MG63 (cell line): Measurements from ENCODE around the gene SLC43A3. TPM values are rescaled to one million over a fixed set of nuclear protein-coding genes. Genes with fewer than 3 reads are reported as not detected.

Source experiments
- DNase-seq: peaks from one replicate; pipeline ENCODE4 v3.0.0-alpha.2; 2020
- H3K27me3 ChIP-seq: fragments of 250-450 bp; sonication (Bioruptor Pico); 2 replicates; pipeline ENCODE4 v1.5.1; 2020; ENCODE audit warnings: mild to moderate bottlenecking, moderate library complexity
- H3K36me3 ChIP-seq: fragments of 250-450 bp; sonication (Bioruptor Pico); 2 replicates; pipeline ENCODE4 v1.5.1; 2020; ENCODE audit warnings: mild to moderate bottlenecking, moderate library complexity
- H3K4me3 ChIP-seq: fragments of 250-450 bp; sonication (Bioruptor Pico); 2 replicates; pipeline ENCODE4 v1.5.1; 2020; ENCODE audit warnings: mild to moderate bottlenecking, moderate library complexity
- H3K9me3 ChIP-seq: fragments of 250-450 bp; sonication (Bioruptor Pico); 2 replicates; pipeline ENCODE4 v1.5.1; 2020; ENCODE audit warnings: mild to moderate bottlenecking, moderate library complexity
- total RNA-seq: library from RNA; depleted of rRNA; stranded (reverse); fragments of >200 nt; shearing (Covaris generic); gene quantifications from 2 replicates; pipeline ENCODE4 v1.2.3, GENCODE V29; 2014; ENCODE audit warnings: low replicate concordance

The SLC43A3 gene
- total RNA-seq, 1 experiment from 2014 or later: 84.3 TPM

- no peaks in the 10 kb centered on the region for H3K36me3 ChIP-seq
- H3K9me3 ChIP-seq: no peaks in the 10 kb centered on the region
- H3K4me3 ChIP-seq: no peak overlapping the region
- H3K27me3 ChIP-seq: no peaks in the 10 kb centered on the region
- no peak for DNase-seq
Measured at GRCh38 chr11:57438345-57439285, 11.7 kb upstream of the SLC43A3 start.

DNA sequence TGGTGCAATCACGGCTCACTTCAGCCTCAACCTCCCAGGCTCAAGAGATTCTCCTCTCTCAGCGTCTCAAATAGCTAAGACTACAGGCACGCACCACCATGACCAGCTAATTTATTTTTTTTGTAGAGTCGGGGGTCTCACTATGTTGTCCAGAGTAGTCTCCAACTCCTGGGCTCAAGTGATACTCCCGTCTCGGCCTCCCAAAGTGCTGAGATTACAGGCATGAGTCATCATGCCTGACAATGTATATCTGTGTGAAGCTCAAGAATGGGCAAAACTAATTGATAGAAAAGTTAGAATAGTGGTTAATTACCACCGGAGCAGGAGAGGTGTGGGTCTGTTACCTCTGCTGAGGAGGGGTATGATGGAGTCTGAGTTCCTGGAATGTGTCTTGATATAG is 9.1 kb upstream of the SLC43A3 start:
- no peak for DNase-seq
- no peaks in the 10 kb centered on the region for H3K27me3 ChIP-seq
- H3K36me3 ChIP-seq: no peaks in the 10 kb centered on the region
- H3K9me3 ChIP-seq: no peaks in the 10 kb centered on the region
- no peak overlapping the region for H3K4me3 ChIP-seq

DNA sequence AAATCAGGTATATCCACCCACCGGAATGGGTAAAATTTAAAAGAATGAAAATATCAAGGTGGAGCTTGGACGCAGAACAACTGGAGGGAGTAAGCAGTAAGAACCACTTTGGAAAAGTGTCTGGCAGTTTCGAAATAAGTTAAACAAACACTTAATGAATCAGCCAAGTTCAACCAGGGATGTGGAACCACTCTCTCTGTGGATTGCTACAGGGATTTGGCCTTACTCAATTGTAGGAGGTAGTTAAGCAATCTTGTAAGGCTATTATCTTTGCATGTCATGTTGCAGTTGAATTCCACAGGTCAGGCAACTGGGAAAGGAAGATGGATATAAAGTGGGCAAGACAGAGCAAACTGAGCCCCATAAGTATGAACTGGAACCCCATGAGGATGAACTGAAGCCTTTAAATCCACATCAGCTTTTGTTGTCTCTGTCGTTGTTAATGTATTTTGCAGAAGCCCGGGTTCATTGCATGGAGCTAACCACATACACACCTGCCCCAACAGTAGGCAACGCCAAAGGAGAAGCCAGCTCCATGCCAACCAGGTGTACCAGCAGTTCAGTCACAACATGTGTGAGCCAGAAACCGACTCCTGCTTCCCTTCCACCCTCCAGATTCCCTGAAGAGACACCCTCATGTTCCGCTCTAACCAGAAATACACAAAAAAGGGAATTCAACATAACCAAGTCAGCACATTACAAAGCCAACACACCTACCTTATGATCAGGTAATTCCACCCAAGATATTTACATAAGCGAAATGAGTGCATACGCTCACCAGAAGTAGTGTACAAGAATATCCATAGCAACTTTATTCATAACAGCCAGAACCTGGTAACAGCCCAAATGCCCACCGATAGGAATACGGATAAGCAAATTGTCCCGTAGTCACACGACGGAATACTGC is 8.0 kb upstream of the SLC43A3 start:
- Histone ChIP-seq H3K9me3 (no peaks in the 10 kb centered on the region), H3K27me3 (no peaks in the 10 kb centered on the region), H3K4me3 (no peak overlapping the region), H3K36me3 (no peaks in the 10 kb centered on the region)
- DNase-seq: peak; percentile 36

GRCh38 chr11:57432714-57433163 is 5.8 kb upstream of the SLC43A3 start:
- Histone ChIP-seq H3K9me3 (no peaks in the 10 kb centered on the region), H3K4me3 (no peak overlapping the region), H3K36me3 (no peaks in the 10 kb centered on the region), H3K27me3 (no peaks in the 10 kb centered on the region)
- peak; percentile 38 for DNase-seq

- Histone ChIP-seq H3K27me3 (no peaks in the 10 kb centered on the region), H3K9me3 (no peaks in the 10 kb centered on the region), H3K4me3 (no peak overlapping the region), H3K36me3 (no peaks in the 10 kb centered on the region)
- DNase-seq: no peak
Measured at GRCh38 chr11:57432149-57432561, 5.2 kb upstream of the SLC43A3 start.

DNA sequence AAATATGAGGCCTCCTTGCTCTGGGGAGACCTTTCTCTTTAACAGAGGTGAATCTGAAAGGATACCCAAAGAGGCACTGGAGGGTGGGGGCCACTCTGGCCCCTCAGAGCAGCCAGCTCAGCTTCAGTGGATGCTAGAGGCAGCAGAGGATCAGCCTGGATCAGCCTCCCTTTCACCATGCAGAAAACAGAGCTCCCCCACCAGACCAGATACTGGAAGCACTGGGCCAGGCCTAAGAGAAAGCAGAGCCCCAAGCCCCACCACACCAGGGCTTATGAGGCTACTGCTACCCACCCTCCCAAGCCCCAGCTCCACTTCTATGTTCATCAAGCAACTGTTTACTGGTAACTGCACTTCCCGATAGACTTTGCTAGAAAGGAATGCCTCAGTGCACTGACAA is 4.0 kb upstream of the SLC43A3 start:
- Histone ChIP-seq H3K27me3 (no peaks in the 10 kb centered on the region), H3K36me3 (peaks cover 6% of the 10 kb centered on the region), H3K9me3 (no peaks in the 10 kb centered on the region), H3K4me3 (no peak overlapping the region)
- DNase-seq: no peak

DNA sequence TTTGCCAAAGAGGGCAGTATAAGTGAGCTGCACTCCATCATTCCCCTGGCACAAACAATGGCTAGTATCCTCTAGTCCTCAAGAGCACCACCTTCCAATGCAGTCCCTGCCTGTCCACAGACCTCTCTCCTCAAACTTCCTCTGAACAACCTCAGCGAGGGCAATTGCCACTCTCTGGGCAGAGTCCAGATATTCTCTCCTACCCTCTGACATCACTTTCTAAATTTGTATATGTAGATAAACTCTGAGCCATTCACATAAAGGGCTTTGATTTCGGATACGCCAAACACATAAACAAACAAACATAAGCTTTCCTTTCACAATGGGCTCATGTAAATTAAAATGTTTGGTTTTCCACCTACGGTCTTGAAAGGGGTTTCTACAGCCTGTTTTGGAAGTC is 3.0 kb upstream of the SLC43A3 start:
- H3K36me3 ChIP-seq: peaks cover 16% of the 10 kb centered on the region
- DNase-seq: no peak

DNA sequence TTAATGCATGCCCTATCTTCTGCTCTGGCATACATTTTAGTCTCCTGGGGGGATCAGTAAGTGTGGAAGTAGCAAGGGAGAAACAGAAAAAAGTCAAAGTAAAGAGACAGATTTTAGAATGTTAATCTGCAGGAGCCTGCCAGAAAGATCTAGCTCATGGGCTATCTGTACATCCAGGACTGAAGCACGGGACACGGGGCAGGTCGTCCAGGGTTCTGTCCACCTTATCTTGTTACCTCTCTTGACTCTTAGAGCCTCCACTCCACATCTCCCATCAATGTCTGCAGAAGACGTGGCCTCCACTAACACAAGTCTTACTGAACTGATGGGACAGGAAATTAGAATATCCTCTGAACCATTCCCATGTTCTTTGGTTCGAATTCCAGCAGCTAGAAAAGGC is 1.7 kb upstream of the SLC43A3 start:
- Histone ChIP-seq H3K27me3 (no peaks in the 10 kb centered on the region), H3K36me3 (peaks cover 29% of the 10 kb centered on the region), H3K4me3 (no peak overlapping the region), H3K9me3 (no peaks in the 10 kb centered on the region)
- DNase-seq: no peak

More for the DNA sequence above, 3.0 kb upstream of the SLC43A3 start:
- Histone ChIP-seq H3K4me3 (no peak overlapping the region), H3K27me3 (no peaks in the 10 kb centered on the region), H3K9me3 (no peaks in the 10 kb centered on the region)

DNA sequence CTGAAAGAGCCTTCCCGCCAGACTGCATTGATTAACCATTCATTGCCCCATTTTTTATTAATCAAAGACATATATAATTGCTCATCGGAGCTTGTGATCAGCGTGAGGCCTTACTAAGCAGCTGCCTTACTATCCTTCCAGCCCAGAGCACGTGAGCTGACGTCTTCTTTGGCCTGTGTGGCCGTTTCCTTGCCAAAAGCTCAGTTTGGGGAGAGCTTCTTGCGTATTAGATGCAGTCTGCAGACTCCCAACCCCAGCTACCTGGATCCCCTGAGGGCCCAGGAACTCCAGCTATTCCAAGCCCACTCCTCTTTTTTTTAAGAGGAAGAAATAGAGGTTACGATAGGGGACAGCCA is 784 bp upstream of the SLC43A3 start:
- Histone ChIP-seq H3K9me3 (no peaks in the 10 kb centered on the region), H3K4me3 (peak overlapping the region; percentile 62), H3K36me3 (peaks cover 38% of the 10 kb centered on the region), H3K27me3 (no peaks in the 10 kb centered on the region)
- peak; percentile 86 for DNase-seq

DNA sequence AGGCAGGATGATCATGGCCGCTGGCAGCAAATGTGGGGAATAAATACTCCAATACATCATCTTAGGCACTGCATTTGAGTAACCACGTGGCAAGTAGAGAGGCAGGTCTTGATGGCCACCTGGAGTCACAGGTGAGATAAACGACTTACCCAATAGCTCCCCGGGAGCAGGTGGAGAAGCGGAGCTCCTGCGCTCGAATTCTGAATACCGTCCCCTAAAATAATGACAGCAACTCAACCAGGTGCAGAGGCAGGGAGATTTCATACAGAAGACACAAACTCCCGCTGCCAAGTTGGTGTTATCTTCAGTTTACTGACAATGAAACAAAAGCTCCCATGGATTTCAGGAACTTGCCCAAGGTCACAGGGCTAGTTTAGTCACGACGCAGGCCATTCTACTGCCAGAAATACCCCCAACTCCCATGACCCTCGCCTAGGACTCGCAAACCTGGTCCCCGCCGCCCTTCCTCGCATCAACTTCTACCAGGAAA is 437 bp downstream of the SLC43A3 start:
- H3K9me3 ChIP-seq: no peaks in the 10 kb centered on the region
- H3K36me3 ChIP-seq: peaks cover 49% of the 10 kb centered on the region
- peak overlapping the region; percentile 62 for H3K4me3 ChIP-seq
- DNase-seq: no peak
- H3K27me3 ChIP-seq: no peaks in the 10 kb centered on the region

DNA sequence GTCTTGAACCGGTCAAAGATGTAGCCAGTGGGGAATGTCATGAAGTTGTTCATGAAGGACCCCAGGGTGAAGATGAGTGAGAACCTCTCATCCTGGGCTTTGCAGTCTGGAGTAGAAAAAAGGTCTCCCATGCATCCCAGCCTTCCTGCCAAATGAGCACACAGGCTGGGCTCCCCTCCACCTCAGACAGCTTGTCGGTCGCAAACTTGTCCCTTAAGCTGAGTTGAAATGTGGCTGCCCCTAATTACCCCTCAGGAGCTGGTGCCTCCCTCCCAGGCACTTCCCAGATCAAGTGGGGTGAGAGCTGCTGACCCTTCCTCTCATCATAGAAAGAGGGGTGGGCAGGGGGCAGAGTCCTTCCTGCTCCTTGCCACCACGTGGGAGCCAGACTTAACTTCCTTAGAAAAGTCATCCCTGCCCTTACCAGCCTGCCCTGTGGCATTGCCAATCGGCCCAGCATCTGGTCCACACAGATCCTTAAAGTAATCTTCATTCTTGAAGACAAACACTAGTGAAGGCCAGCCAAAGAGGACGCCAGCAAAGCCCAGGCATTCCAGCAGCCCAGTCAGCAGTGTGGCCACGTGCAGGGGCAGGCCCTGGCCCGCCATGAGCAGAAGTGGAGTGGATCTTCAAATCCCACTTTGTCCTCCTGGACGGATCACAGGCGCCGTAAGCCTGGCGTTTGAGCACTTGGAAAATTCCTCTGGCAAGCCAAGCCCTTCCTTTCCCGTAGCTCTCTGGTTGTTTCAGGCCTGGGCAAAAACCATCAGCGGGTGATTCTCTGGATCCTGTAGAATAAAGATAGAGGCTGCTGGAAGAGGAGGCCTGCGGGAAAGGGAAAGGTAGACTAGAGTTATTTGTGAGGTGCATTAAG is 1.1 kb downstream of the SLC43A3 start:
- Histone ChIP-seq H3K27me3 (no peaks in the 10 kb centered on the region), H3K4me3 (peak overlapping the region; percentile 62), H3K9me3 (no peaks in the 10 kb centered on the region), H3K36me3 (peaks cover 56% of the 10 kb centered on the region)
- DNase-seq: peak; percentile 71

DNA sequence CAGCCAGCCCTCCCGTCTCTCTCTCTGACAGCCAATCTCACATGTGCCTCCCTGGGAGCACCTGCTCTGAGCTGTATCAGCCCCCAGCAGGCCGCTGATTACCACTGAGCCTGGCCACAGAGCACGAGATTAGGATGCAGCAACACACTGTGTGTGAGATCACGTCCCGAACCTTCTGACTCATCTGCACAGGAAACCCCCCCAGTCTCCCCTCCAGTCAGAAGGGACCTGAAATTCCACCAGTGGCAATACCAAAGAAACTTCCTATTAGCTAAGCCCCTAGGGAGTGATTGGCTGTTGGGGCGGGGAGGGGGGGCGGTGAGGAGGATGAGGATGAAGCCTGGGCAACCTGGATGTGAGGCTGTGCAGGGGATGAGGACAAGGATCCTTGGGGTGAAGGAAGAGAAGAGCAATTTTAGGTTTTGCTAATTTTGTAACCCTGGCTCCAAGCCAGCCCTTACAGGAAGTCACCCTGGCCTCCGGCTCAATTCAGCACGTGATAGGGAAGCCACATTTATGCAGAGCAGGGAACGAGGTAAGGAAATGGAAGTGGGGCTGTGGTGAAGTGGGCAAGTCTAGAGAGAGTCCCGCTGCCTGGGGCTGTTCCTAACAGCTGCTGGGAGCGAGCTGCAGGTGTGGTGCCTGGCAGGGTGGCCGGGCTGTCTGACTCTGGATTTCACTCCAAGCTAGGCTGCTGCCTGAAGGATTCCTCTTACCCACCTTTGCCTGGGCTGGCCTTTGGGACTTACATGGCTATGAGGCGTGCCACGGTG is 1.9 kb downstream of the SLC43A3 start:
- H3K36me3 ChIP-seq: peaks cover 64% of the 10 kb centered on the region
- H3K4me3 ChIP-seq: peak overlapping the region; percentile 62
- H3K9me3 ChIP-seq: no peaks in the 10 kb centered on the region
- peak; percentile 76 for DNase-seq
- no peaks in the 10 kb centered on the region for H3K27me3 ChIP-seq

DNA sequence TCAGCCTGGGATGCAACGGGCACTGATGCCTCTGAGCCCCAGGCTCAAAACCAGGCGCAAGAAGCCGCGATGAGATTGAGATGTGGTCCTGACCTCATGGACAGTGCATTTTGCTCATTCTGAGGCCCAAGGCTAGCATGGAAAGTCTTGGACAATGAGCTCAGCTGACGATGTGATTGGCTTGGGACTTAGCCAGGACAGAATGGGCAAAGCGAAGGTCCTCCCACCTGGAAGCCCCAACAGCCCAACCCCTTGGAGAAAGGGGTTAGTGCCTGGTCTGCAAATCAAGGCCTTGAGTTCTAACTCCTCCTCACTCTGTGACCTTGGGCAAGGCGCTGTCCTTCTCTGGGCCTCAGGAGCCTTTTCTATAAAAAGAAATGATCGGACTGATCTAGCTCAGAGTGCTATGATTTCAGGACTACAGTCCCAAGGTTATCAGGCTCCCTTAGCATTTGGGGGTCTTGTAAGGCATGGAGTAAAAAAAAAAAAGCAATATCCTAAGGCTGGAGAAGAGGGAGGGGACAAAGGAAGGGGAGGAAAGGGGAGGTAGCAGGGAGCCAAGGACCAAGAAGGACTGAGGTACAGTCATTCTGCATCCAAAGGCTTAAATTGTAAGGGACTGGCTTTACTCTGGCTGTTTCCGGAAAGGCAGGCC is 2.7 kb downstream of the SLC43A3 start:
- Histone ChIP-seq H3K27me3 (no peaks in the 10 kb centered on the region), H3K36me3 (peaks cover 67% of the 10 kb centered on the region), H3K9me3 (no peaks in the 10 kb centered on the region), H3K4me3 (peak overlapping the region; percentile 62)
- DNase-seq: no peak

GRCh38 chr11:57422669-57423068 is 4.3 kb downstream of the SLC43A3 start:
- no peak for DNase-seq
- peaks cover 83% of the 10 kb centered on the region for H3K36me3 ChIP-seq
- H3K9me3 ChIP-seq: no peaks in the 10 kb centered on the region
- no peak overlapping the region for H3K4me3 ChIP-seq
- no peaks in the 10 kb centered on the region for H3K27me3 ChIP-seq

DNA sequence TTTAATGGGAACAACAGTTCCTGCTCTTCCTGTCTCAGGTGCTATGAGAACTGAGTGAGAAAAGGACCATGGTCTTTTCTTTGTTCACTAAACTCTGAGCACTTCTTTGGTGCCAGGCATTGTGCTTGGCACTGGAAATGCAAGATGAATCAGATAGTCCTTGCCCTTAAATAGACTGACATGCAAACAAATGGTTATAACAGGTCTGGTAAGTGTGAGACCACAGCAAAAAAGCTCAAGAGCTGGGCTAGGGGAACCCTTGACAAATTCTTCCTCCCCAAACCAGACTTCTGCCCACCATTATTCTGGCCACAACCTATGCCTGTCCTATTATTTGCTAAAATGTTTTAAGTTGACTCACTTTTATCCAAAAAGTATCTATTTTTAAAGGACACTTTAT is 5.1 kb downstream of the SLC43A3 start:
- no peak overlapping the region for H3K4me3 ChIP-seq
- H3K9me3 ChIP-seq: no peaks in the 10 kb centered on the region
- no peaks in the 10 kb centered on the region for H3K27me3 ChIP-seq
- peaks cover 92% of the 10 kb centered on the region for H3K36me3 ChIP-seq
- no peak for DNase-seq
